ENCODE measurements around the gene ARSG.

ARSG gene

DNA sequence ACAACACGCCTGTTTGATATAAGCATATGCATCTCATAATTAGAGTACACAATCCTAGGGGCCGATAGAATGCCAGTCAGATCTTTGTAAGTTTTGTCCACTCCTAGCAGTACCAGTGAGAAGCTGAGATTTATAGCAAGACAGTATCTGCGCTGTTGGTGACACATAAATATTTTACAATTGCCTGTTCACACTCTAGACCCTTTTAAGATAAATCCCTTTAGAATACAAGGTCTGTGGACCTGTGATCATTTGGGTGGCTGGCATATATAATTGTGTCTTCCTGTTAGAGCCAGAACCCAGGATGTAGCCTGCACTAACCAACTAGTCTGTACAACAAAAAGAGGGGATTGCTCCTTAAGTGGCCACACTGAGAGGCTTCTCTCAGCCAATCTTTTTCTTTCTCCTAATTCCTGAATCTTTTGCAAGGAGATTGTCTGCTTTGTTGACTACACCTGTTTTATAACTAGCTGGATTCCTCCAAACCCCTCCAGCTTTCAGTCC, 91.3 kb downstream of the ARSG start:
- Histone ChIP-seq H3K27ac (ENCODE audit: low read depth, low read length, poor library complexity, severe bottlenecking) (no peak overlapping the region), H3K4me1 (ENCODE audit: insufficient read depth, low read length, severe bottlenecking) (no peaks in the 10 kb centered on the region), H3K4me2 (ENCODE audit: low read length) (no peak overlapping the region), H3K9ac (ENCODE audit: low read length) (no peak overlapping the region), H4K20me1 (ENCODE audit: insufficient read depth, low read length) (no peaks in the 10 kb centered on the region), H3K36me3 (ENCODE audit: insufficient read depth, low read length) (no peaks in the 10 kb centered on the region), H2AFZ (ENCODE audit: low read length) (no peak overlapping the region), H3K9me3 (ENCODE audit: low read length) (no peaks in the 10 kb centered on the region), H3K27me3 (ENCODE audit: insufficient read depth, low read length) (no peaks in the 10 kb centered on the region), H3K79me2 (ENCODE audit: insufficient read depth, low read length) (no peaks in the 10 kb centered on the region), H3K4me3 (ENCODE audit: low read depth, low read length, poor library complexity, severe bottlenecking) (no peak overlapping the region), H3F3A (ENCODE audit: insufficient read depth, low read length) (no peaks in the 10 kb centered on the region), H3K9me2 (ENCODE audit: low read depth, low read length) (no peaks in the 10 kb centered on the region)
- TF ChIP-seq, protein P1, sequence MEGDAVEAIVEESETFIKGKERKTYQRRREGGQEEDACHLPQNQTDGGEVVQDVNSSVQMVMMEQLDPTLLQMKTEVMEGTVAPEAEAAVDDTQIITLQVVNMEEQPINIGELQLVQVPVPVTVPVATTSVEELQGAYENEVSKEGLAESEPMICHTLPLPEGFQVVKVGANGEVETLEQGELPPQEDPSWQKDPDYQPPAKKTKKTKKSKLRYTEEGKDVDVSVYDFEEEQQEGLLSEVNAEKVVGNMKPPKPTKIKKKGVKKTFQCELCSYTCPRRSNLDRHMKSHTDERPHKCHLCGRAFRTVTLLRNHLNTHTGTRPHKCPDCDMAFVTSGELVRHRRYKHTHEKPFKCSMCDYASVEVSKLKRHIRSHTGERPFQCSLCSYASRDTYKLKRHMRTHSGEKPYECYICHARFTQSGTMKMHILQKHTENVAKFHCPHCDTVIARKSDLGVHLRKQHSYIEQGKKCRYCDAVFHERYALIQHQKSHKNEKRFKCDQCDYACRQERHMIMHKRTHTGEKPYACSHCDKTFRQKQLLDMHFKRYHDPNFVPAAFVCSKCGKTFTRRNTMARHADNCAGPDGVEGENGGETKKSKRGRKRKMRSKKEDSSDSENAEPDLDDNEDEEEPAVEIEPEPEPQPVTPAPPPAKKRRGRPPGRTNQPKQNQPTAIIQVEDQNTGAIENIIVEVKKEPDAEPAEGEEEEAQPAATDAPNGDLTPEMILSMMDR (IDR thresholded peaks at IDR 0.05; ENCODE audit: low read length), result no peak
- TF ChIP-seq EZH2 (IDR thresholded peaks at IDR 0.05; ENCODE audit: borderline replicate concordance, low read length), result no peak

DNA sequence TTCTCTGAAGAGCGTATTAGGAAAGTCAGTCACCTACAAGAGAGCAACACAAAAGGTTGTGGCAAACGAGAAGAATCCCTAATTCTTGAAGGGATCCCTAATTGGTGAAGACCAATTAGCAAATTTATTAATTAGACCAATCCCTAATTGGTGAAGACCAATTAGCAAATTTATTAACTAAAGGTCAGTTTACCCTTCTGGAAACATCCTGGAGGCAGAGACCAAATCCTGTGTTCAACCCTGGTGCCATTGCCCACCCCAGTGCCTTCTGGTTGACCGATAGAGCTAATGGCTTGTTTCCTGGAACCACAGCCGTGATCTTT, 91.8 kb downstream of the ARSG start:
- no peak overlapping the region for H3K4me3 ChIP-seq (ENCODE audit: low read depth, low read length, poor library complexity, severe bottlenecking)
- no peaks in the 10 kb centered on the region for H3K9me2 ChIP-seq (ENCODE audit: low read depth, low read length)
- H3K27me3 ChIP-seq (ENCODE audit: insufficient read depth, low read length), result no peaks in the 10 kb centered on the region
- H3K9me3 ChIP-seq (ENCODE audit: low read length), result no peaks in the 10 kb centered on the region
- H2AFZ ChIP-seq (ENCODE audit: low read length), result no peak overlapping the region
- no peaks in the 10 kb centered on the region for H3K79me2 ChIP-seq (ENCODE audit: insufficient read depth, low read length)
- H3F3A ChIP-seq (ENCODE audit: insufficient read depth, low read length), result no peaks in the 10 kb centered on the region
- no peak overlapping the region for H3K4me2 ChIP-seq (ENCODE audit: low read length)
- TF ChIP-seq, protein P1 (IDR thresholded peaks at IDR 0.05; ENCODE audit: low read length), result no peak
- no peak for TF ChIP-seq EZH2 (IDR thresholded peaks at IDR 0.05; ENCODE audit: borderline replicate concordance, low read length)
- H3K27ac ChIP-seq (ENCODE audit: low read depth, low read length, poor library complexity, severe bottlenecking), result no peak overlapping the region
- no peaks in the 10 kb centered on the region for H3K4me1 ChIP-seq (ENCODE audit: insufficient read depth, low read length, severe bottlenecking)
- H3K36me3 ChIP-seq (ENCODE audit: insufficient read depth, low read length), result no peaks in the 10 kb centered on the region
- no peaks in the 10 kb centered on the region for H4K20me1 ChIP-seq (ENCODE audit: insufficient read depth, low read length)
- H3K9ac ChIP-seq (ENCODE audit: low read length), result no peak overlapping the region

DNA sequence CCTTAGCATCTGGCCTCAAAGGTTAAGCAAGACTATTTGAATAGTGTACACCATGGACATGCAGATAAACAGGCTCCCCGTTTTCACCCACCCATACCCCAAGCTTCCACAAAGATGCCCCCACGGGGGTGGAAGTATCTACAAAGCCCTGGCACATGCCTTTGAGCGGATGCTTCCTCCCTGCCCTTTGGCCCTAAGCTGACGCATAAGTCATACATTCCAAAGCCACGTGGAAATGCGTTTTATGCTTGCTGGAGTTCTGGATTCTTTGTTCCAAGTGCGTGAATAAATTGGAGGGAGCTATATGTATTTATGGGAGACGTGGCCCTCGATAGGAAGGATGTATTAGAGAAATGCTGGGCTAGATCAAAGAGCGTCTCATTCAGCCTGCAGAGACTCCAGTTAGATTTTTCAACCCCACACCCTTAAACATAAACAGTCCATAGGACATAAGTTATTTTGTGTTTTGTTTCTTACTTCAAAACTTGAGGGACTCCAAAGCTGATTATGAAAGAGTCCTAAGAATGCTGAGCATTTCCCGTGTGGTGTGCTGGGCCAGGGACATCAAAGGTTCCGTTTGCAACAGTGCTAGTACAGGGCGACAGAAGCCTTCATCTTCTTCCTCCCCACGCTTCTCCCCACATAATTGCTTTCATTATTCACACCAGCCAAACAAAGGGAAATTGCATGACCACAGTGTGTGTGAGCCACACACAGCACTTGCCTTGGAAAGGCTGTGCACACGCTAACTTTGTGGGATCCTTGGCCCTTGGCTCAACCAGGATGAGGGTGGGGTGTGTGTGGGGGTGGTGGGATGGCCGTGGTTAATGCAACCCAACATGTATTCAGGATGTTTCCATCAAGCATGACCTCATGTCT, 92.4 kb downstream of the ARSG start:
- no peak overlapping the region for H3K4me3 ChIP-seq (ENCODE audit: low read depth, low read length, poor library complexity, severe bottlenecking)

More for the DNA sequence above, 92.4 kb downstream of the ARSG start:
- H3K27ac ChIP-seq (ENCODE audit: low read depth, low read length, poor library complexity, severe bottlenecking), result no peak overlapping the region
- H3K79me2 ChIP-seq (ENCODE audit: insufficient read depth, low read length), result no peaks in the 10 kb centered on the region
- H3K9me2 ChIP-seq (ENCODE audit: low read depth, low read length), result no peaks in the 10 kb centered on the region
- no peaks in the 10 kb centered on the region for H3K27me3 ChIP-seq (ENCODE audit: insufficient read depth, low read length)
- H4K20me1 ChIP-seq (ENCODE audit: insufficient read depth, low read length), result no peaks in the 10 kb centered on the region
- H3K9me3 ChIP-seq (ENCODE audit: low read length), result no peaks in the 10 kb centered on the region
- no peaks in the 10 kb centered on the region for H3K4me1 ChIP-seq (ENCODE audit: insufficient read depth, low read length, severe bottlenecking)
- TF ChIP-seq EZH2 (IDR thresholded peaks at IDR 0.05; ENCODE audit: borderline replicate concordance, low read length), result no peak
- TF ChIP-seq, protein P1 (IDR thresholded peaks at IDR 0.05; ENCODE audit: low read length), result no peak
- no peak overlapping the region for H2AFZ ChIP-seq (ENCODE audit: low read length)
- H3F3A ChIP-seq (ENCODE audit: insufficient read depth, low read length), result no peaks in the 10 kb centered on the region
- H3K36me3 ChIP-seq (ENCODE audit: insufficient read depth, low read length), result no peaks in the 10 kb centered on the region
- H3K9ac ChIP-seq (ENCODE audit: low read length), result no peak overlapping the region
- no peak overlapping the region for H3K4me2 ChIP-seq (ENCODE audit: low read length)

All from OCI-LY1 (cell line).